ENCODE measurements around the gene PANX3. TPM values are rescaled to one million over a fixed set of nuclear protein-coding genes. Genes with fewer than 3 reads are reported as not detected.

Gene PANX3
- total and polyA plus RNA-seq, 10 of the 15 experiments (the other 5 are each of a cell fraction or from before 2014, with no cell fraction given), result not detected

- POLR2A ChIA-PET, result no interaction called here
- SMC1A ChIA-PET (ENCODE audit: uncharacterized antibody, unreplicated experiment), result no interaction called here
- FAIRE-seq (no peak), DNase-seq (ENCODE audit: low read depth, low spot score) (no peak), ATAC-seq (no peak)
- BruUV-seq (replicated peaks), result no TSS peak
- CTCF ChIA-PET, result interaction anchor here (1.3 kb wide), 1 partner anchor 8 kb away, joined by 6 read pairs; no protein-coding TSS in a partner anchor
- Histone ChIP-seq H3K79me2 (ENCODE audit: control insufficient read depth, insufficient read depth, low read length) (no peaks in the 10 kb centered on the region), H4K20me1 (ENCODE audit: control insufficient read depth, insufficient read depth) (no peaks in the 10 kb centered on the region), H3K27me3 (replicated peaks in 1 of 2; ENCODE audit: control insufficient read depth in 2 of 2, insufficient read depth in 2 of 2, low read length in 1 of 2) (no peaks in the 10 kb centered on the region; a peak in 1 of 4 replicates), H3K4me2 (ENCODE audit: control insufficient read depth, insufficient read depth) (no peak overlapping the region), H2AFZ (ENCODE audit: control insufficient read depth, low read depth, low read length) (no peak overlapping the region), H3K27ac (ENCODE audit: control insufficient read depth, insufficient read depth) (no peak overlapping the region), H3K4me3 (no peak overlapping the region), H3K4me1 (ENCODE audit: control insufficient read depth, insufficient read depth, low read length) (no peaks in the 10 kb centered on the region), H3K9ac (ENCODE audit: control insufficient read depth, insufficient read depth, low read length) (no peak overlapping the region), H3K9me3 (replicated peaks; ENCODE audit: control insufficient read depth, insufficient read depth, low read length) (no peaks in the 10 kb centered on the region), H3K36me3 (ENCODE audit: control insufficient read depth in 2 of 2, insufficient read depth in 2 of 2, low read length in 1 of 2) (no peaks in the 10 kb centered on the region)
- in situ Hi-C loops (cut with MboI) (no loop called here), intact Hi-C loops (cut with micrococcal nuclease; ENCODE audit: unreplicated experiment) (no loop called here)
- 13% methylated on average over 6 of the region's 6 CpGs for WGBS (ENCODE audit: insufficient coverage, insufficient replicate concordance, low lambda C conversion rate, missing lambda C conversion rate)
- RAD21 ChIA-PET (ENCODE audit: unreplicated experiment), result no interaction called here
- no peak for TF ChIP-seq PAX8 (IDR thresholded peaks at IDR 0.05)
- no peak for TF ChIP-seq SMARCA5 (IDR thresholded peaks at IDR 0.05)
- TF ChIP-seq SP1 (IDR thresholded peaks at IDR 0.05; ENCODE audit: low read depth, low read length), result no peak
- TF ChIP-seq, protein P1, sequence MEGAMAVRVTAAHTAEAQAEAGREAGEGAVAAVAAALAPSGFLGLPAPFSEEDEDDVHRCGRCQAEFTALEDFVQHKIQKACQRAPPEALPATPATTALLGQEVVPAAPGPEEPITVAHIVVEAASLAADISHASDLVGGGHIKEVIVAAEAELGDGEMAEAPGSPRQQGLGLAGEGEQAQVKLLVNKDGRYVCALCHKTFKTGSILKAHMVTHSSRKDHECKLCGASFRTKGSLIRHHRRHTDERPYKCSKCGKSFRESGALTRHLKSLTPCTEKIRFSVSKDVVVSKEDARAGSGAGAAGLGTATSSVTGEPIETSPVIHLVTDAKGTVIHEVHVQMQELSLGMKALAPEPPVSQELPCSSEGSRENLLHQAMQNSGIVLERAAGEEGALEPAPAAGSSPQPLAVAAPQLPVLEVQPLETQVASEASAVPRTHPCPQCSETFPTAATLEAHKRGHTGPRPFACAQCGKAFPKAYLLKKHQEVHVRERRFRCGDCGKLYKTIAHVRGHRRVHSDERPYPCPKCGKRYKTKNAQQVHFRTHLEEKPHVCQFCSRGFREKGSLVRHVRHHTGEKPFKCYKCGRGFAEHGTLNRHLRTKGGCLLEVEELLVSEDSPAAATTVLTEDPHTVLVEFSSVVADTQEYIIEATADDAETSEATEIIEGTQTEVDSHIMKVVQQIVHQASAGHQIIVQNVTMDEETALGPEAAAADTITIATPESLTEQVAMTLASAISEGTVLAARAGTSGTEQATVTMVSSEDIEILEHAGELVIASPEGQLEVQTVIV (IDR thresholded peaks at IDR 0.05; ENCODE audit: borderline replicate concordance, partially characterized antibody), result no peak
- no peak for TF ChIP-seq PAX5 (IDR thresholded peaks at IDR 0.05; ENCODE audit: borderline replicate concordance, low read depth, low read length)
- no peak for TF ChIP-seq ZSCAN29 (IDR thresholded peaks at IDR 0.05)
- TF ChIP-seq CREB1 (IDR thresholded peaks at IDR 0.05; ENCODE audit: low read depth), result no peak
- TF ChIP-seq IRF3 (IDR thresholded peaks at IDR 0.05), result no peak
- TF ChIP-seq IRF4 (IDR thresholded peaks at IDR 0.05; ENCODE audit: low read depth, low read length), result no peak
- no peak for TF ChIP-seq KDM1A (IDR thresholded peaks at IDR 0.05; ENCODE audit: borderline replicate concordance)
- no peak for TF ChIP-seq SPI1 (IDR thresholded peaks at IDR 0.05; ENCODE audit: borderline replicate concordance, insufficient read depth, low read depth, low read length)
- TF ChIP-seq YBX1 (IDR thresholded peaks at IDR 0.05), result no peak
- no peak for TF ChIP-seq ZNF24 (IDR thresholded peaks at IDR 0.05)
- TF ChIP-seq RAD21 (IDR thresholded peaks at IDR 0.05; ENCODE audit: insufficient read depth, low read depth, low read length), result no peak
- TF ChIP-seq CBX3 (IDR thresholded peaks at IDR 0.05; ENCODE audit: borderline replicate concordance, low read depth), result no peak
- no peak for TF ChIP-seq CHD4 (IDR thresholded peaks at IDR 0.05)
- TF ChIP-seq E2F8 (IDR thresholded peaks at IDR 0.05; ENCODE audit: low read depth, partially characterized antibody), result no peak
- no peak for TF ChIP-seq ZNF384 (IDR thresholded peaks at IDR 0.05; ENCODE audit: borderline replicate concordance, low read depth, low read length)
- TF ChIP-seq SUZ12 (IDR thresholded peaks at IDR 0.05; ENCODE audit: unreplicated experiment), result no peak
Observed at GRCh38 chr11:124577716-124578427, 33.4 kb upstream of the PANX3 start.

All from GM12878 (cell line).